LoVo (cell line): ENCODE data around the gene CRTAP.
"Not testable (repeated sequence)": the region's sequence is repeated elsewhere in the genome, so short reads cannot be mapped to it uniquely, and the experiment has no call there.

Experiments used
- DNase-seq: peaks from one replicate; pipeline ENCODE4 v3.0.0-alpha.2; 2016; ENCODE audit warnings: low spot score

CRTAP gene

GRCh38 chr3:33141006-33141405 is 27.2 kb downstream of the CRTAP start:
- no peak for DNase-seq

GRCh38 chr3:33144433-33144832 is 30.6 kb downstream of the CRTAP start:
- no peak for DNase-seq

- DNase-seq = no peak
Measured at GRCh38 chr3:33145221-33145900, 31.5 kb downstream of the CRTAP start.

DNA sequence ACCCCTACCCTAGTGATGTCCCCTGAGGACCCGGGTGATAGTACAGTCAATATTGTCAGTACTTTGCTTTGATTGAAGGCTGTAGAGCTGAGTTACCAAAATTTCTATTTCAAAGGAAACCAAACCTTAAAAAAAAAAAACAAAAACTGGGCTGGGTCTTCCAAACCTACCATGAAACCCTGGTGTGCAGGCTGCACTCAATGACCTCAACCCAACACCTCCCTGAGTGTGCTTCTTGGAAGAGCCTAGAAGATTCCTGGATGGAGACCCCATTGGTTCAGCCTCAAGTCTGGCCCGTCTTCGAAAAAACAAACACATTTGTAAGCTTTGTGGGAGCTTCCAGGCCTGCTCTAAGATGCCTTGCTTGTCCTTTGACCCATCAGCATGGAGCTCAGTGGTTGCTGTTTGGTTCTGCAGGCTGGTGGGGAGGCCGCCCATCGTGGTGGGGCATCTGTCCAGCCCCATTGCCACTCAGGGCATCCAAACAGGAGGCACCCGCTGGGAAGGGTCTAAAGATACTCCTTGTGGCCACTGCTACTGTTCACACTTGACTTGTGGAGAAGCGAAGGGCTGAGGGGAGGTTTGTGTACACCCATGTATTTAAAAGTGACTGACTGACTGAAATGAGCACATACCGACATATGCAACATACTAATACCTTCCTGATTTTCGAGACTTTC is 32.2 kb downstream of the CRTAP start:
- no peak for DNase-seq

DNA sequence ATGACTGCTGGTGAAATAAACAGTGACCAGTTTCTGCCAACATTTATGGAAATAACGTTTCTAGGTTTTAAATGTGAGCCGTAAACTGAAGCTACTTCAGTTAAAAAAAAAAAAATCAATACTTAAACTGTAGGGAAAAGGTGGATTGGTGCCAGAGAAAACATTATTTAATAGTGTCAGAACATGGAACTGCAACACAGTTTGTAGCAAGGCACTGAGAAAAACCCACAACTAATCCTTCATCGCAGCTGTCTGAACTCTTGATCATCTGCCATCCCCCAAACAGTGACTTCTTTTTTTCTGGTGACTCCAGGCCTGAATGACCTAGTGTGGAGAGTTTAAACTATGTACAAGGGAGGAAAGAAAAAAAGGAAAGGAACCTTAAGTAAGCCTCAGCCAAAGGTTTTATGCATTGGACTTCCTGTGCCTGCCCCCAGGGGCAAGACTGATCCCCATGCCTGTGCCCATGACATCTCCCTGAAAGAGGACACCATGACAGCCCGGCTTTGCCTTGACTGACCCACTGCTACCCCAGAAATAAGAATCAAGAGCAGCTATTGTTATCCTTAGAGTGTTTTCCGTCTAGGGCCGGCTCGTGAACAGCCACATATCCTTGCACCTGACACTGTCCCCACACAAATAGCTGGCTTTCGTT is 33.1 kb downstream of the CRTAP start:
- DNase-seq = no peak

- no peak for DNase-seq
Measured at GRCh38 chr3:33149342-33149741, 35.5 kb downstream of the CRTAP start.

DNA sequence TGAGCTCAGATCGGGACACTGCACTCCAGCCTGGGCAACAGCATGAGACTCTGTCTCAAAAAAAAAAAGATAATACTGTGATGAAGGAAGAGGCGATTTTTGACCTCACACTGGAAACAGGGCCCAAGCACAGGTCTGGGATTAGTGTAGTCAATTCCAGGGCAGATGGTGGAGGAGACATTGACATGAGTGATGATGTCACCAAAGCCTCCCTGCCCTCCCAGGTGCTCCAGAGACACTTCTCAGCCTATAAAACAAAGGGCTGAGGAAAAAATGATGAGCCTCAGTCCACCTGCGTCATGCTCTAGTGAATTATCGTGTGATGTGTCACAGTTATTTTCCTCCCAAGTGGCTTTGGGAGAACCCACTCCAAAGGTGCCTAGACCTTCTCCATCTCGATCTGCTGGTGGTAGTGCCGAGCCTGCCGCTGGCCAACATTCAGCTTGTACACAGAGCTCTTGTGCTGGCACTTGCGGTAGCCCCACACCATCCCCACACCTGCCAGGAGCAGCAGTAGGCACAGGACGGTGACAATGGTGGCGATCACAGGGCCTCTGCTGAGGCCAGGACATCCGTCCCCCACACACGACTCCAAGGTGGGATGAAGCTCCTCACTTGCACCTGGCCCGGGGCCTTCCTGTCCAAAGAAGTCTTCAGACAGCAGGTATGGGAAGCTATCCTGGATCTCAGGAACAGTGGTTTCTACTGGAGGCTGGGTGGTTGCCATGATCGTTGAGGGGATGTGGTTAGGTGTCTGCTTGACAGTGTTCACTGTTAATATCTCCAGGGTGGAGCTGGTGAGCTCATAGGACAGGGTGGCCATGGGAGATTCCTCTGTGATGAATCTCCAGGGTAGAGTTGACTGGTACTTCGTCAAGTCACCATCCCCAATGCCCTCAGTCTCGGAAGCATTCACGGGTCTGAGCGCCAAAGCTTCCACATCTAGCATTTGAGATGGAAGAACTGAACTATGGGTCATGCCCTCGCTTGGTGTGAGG is 38.8 kb downstream of the CRTAP start:
- no peak for DNase-seq

GRCh38 chr3:33153782-33154181 is 40.0 kb downstream of the CRTAP start:
- DNase-seq = no peak

DNA sequence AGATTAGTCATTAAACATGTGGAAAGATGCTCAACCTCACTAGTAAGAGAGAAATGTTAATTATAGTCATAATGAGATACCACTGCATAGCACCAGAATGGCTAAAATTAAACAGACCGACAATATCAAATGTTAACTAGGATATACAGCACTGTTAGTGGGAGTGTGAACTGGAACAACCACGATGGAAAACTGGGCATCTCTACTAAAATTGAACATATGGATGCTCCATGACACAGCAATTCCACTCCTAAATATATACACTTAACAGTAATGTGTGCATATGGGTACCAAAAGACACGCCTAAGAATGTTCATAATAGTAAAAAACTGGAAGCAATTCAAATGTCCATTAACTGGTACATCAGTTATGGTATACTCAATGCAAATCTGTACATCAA is 41.5 kb downstream of the CRTAP start:
- no peak for DNase-seq

GRCh38 chr3:33159234-33159633 is 45.4 kb downstream of the CRTAP start:
- DNase-seq = no peak

DNA sequence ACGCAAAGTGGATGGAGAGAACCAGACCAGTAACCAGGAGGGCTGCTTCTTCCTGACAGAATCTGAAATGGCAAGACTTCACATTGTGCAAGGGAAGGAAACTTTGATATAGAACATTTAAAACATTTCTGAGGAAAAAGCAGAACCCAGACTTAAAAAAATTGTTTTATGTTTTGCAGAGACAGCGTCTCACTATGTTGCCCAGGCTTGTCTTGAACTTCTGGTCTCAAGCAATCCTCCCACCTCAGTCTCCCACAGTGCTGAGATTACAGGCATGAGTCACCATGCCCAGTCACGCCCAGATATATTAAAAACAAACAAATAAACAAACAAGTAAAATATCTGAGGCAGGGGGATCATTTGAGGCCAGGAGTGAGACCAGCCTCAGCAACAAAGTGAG is 46.2 kb downstream of the CRTAP start:
- no peak for DNase-seq

GRCh38 chr3:33162621-33163020 is 48.8 kb downstream of the CRTAP start:
- DNase-seq = not testable (repeated sequence)

DNA sequence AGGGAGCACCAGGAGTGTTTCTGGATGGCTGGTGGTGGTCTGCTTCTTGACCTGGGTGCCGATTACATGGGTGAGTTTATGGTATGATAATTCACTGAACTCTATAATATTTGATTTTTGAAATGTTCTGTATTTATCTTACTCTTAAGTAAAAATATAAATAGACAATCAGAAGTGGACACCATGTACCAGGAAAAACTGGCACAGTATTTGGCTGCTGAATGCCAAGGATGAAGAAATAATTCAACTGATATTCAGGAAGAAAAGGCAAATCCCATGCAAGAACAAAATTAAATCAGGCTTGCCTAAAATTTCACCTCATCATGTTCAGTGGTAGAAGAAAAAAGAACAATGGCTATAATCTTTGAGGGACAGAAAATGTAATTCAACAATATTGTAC is 51.6 kb downstream of the CRTAP start:
- DNase-seq = no peak

DNA sequence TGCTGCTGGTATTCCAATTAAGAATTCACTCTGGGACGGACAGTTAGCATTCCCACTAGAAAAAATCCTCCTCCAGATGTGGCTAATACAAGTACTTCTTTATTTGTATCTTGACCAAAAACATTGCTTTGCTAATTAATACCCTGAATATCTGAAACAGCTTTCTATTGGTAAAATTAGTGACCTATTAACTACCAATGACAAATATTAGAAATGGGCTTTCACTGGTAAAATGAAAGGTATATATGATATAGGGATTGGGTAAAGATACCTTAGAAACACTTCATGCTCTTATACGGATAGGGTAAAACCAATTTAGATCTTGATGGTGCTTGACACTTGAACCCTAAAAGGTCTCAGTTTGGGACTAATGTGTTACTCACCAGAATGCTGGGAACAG is 52.3 kb downstream of the CRTAP start:
- no peak for DNase-seq

GRCh38 chr3:33167284-33167683 is 53.5 kb downstream of the CRTAP start:
- DNase-seq = no peak

DNA sequence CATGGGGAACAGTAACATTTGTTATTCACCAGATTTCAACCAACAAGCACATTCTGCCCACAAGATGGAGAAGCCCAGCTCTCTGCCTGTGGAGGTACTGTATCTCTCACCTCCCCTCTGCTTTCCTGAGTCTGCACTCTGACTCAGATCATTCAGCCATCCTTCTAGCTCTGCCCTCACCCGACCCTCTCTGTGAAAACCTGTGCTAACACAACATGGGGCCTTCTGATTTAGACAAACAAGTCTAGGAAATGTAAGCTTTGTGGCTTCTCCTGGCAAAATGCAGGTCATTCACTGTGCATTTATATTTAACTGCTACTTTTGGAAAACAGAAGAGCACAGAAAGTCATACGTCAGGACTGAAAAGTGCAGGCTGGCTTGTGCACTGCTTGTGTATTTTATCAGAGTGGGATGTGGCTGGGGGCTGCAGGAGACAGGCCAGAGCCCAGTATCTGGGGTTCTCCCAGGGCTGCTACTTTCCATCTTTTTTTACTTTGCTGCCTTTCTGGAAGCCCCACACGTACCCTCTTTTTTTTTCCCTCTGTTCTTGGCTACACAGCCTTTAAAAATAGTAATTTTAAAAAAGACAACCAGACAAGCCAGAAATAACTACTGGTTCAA is 54.0 kb downstream of the CRTAP start:
- no peak for DNase-seq

- no peak for DNase-seq
Measured at GRCh38 chr3:33170531-33170930, 56.7 kb downstream of the CRTAP start.

DNA sequence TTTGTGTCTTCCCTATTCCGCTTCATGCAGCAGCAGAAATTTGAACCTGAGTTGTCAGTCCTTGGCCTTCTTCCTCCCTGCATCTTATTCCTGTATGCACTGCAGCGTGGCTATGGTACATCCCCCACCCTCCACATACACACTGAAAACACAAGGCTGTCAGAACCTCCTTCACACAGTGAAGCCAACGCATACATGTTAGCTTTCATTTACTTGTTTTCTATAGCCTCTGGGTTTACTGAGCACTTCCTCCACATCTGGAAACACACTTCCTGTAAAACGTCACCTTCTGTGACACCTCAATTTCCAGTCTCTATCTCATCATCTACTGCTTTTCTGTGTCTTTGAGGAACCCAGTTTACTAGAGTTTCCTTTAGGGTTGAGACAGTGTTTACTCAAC is 57.8 kb downstream of the CRTAP start:
- no peak for DNase-seq

GRCh38 chr3:33173103-33173502 is 59.3 kb downstream of the CRTAP start:
- no peak for DNase-seq

- no peak for DNase-seq
Measured at GRCh38 chr3:33173672-33174071, 59.9 kb downstream of the CRTAP start.

DNA sequence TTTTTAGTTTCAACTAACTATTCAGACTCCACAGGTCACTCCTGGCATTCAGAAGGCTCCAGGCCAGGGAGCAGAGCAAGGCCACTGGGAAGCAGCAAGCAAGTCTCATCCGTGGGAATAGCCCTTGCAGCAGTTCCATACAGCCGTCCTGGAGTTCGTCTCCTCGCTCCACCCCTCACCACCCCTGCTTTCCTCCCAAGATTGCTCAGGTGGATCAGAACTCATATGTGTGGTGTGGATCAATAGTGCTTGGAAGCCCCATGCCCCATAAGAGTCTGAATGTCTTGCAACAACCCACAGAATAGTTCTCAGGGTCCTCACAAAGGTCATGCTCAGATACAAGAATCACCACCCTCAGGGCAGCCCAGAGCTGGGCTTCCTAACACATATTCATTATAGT is 60.3 kb downstream of the CRTAP start:
- DNase-seq = no peak
